DLD1 (cell line): ENCODE measurements around the gene PAK1IP1.
"Not testable (repeated sequence)": the region's sequence is repeated elsewhere in the genome, so short reads cannot be mapped to it uniquely, and the experiment has no call there.

Experiments
- in situ Hi-C: cut with HindIII; loops from 2 replicates; pipeline ENCODE4 v1.10.0; 2017; ENCODE audit warnings: low sequenced_read_pairs

Gene PAK1IP1

DNA sequence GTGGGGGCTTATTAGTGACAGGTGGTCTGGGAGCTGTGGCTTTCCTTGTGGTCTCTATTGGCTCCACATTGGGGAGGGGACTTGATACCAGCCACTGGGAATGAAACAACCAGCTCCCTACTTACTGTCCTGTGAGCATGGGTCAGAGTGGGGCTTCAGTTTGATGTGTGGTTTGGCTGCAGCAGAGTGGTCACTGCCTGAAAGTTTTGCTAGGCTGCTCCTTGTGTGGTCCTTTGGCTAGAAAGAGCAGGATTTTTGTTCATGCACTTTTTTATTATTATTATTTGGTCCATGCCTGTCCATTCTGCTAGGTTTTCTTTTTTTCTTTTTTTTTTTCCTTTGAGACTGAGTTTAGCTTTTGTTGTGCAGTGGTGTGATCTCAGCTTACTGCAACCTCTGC, 45.3 kb downstream of the PAK1IP1 start:
- in situ Hi-C loops: no loop called here

DNA sequence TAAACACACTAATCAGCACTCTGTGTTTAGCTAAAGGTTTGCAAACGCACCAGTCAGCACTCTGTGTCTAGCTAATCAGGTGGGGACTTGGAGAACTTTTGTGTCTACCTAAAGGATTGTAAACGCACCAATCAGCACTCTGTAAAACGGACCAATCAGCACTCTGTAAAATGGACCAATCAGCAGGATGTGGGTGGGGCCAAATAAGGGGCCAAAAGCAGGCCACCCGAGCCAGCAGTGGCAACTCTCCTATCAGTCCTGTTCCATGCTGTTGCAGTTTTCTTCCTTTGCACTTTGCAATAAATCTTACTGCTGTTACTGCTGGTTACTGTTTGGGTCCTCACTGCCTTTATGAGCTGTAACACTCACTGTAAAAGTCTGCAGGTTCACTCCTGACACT, 46.9 kb downstream of the PAK1IP1 start:
- in situ Hi-C loops: not testable (repeated sequence)

DNA sequence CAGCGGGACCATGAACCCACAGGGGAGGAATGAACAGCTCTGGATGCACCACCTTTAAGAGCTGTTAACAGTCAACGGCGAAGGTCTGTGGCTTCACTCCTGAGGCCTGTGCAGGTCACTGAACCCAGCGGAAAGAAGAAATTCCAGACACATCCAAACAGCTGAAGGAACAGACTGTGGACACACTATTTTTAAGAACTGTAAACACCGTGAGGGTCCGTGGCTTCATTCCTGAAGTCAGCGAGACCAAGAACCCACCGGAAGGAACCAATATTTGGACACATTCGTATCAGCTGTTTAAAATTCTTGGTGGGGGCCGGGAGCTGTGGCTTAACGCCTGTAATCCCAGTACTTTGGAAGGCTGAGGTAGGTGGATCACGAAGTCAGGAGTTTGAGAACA, 47.5 kb downstream of the PAK1IP1 start:
- in situ Hi-C loops: no loop called here

DNA sequence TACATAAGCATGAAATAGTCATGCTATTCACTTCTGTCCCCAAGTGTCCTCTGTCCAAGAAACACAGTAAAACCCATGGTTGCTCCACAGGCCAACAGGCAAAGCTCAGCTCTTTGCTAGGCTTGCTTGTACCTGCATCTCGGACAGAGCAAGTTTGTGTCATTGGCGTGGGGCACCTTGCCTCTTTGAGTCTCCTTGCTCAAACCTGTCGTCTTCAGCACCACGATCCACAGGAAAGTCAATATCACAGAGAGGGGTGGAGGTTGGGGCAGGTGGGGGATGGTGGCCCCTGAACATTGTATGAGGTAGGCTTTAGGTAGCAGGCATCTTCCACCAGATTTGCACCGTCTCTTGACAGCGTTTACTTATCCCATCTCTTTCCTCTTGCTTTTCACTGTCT, 48.7 kb downstream of the PAK1IP1 start:
- in situ Hi-C loops: no loop called here

DNA sequence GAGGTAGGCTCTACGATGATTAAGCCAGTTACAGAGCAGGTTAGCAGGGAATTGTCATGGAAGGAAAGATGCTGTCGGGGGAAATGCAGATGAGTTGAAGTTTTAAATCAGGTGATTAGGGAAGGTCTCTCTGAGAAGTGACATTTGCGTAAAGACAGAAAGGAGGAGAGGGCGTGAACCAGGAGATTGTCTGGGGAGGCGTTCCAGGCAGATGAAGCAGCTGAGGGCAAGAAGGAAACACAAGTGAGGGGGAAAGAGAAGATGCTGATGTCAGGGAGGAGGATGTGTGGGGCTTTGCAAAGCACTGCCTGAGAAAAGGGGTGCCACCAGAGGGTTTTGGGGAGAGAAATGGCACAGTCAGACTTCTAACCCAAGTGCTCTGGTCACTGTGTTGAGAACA, 50.3 kb downstream of the PAK1IP1 start:
- in situ Hi-C loops: no loop called here

DNA sequence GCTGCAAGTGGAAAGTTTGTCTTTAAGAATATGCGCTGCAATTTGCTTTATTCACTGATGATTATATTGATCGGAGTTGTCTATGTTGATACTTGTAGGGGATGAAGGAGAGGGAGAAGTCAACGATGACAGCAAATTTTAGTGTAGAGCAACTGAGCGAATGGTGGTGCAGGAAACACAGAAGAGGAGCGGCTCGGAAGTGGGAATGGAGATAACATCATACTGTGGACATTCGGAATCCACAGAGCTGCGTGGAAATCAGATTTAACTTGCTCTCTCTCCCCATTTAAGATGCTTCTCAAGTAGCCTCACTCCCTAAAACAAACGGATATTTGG, 52.1 kb downstream of the PAK1IP1 start:
- in situ Hi-C loops: no loop called here

DNA sequence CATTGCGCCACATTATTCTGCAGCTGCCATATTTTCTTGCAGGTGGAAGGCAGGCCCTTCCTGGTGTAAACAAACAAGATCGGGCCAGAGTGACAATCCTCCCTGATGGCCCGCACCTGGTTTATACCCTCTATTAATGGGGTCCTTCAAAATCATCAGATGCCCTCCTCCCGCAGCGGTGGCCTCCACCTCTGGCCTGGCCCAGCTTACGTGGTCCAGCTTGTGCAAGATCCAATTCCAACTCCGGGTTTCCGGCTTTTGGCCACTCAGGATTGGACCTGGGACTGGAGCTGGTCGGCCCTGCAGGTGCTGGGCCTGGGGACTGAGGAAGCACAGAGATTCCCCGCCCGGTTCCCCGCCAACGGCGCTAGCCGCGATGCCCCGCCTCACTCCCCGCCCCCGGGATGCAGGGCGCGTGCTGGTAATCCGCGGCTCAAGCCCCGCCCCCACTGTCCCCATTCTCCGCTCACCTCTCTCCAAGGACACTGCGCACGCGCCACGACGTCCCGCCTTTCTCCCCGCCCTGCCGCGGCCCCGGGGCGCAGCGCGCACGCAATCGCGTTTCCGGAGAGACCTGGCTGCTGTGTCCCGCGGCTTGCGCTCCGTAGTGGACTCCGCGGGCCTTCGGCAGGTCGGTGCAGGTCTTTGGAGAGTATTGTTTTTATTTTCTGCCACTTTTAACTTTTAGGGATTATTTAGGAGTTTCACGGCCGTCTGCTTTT, 52.6 kb downstream of the PAK1IP1 start, which contains the start of gene TMEM14B:
TMEM14B (plus strand) TSS at position 555 of the 722 bp plus-strand sequence. CDS start 1,441 bp downstream, outside the sequence.
- in situ Hi-C loops: no loop called here

DNA sequence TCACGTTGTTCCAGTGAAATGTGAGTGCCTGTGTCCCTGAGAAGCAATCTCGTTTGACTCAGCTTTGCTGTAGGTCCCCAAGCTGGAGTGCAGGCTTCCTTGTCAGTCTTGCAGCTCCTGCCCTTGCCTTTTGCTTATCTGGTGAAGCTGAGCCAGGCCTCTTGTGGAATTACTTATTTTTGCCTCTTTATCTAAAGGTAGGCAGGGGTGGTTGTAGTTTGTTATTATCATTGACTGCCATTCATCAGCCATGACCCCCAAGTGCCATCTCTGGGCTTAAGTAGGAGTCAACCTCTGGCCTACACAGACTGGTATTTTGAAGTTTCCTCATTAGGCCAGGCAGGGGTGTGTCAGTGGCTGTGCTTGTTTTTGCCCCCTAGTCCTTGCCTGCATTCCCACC, 55.0 kb downstream of the PAK1IP1 start:
- in situ Hi-C loops: no loop called here

DNA sequence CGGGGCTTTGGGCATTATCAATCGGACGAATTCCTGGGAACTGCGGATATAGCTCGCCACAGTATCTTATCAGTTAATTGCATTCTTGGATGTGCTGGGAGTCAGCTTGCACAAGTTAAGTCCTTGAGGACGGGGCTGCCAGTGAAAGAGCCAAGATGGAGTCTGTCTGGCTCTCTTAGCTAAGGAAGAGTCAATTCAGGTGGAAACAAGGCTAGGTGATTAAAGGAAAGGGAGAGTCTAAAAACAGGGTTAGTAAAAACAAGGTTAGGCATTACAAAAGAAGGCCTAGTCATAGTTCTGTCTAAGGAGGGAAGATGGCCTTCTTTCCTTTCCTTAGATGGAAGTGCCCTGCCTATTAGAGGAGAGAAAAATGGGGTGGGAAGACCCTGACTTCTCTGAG, 55.8 kb downstream of the PAK1IP1 start:
- in situ Hi-C loops: not testable (repeated sequence)

DNA sequence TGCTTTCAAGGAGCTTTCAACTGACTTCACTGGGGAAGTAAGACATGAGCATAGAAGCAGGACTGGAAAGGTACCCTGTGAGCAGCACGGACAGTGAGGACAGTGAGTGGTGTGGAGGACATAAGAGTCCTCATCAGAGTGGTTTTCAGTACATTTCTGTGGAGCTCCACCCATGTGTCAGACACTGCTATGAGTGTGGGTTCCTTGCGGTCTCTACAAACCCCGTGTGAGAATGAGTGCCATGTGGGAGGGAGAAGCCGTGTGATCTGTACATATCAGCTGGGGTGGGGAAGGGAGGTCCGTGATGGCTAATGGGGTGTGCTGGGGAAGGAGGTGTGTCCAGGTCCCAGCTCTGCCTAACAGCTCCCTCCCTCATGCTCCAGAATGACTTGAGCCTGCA, 57.0 kb downstream of the PAK1IP1 start:
- in situ Hi-C loops: not testable (repeated sequence)

DNA sequence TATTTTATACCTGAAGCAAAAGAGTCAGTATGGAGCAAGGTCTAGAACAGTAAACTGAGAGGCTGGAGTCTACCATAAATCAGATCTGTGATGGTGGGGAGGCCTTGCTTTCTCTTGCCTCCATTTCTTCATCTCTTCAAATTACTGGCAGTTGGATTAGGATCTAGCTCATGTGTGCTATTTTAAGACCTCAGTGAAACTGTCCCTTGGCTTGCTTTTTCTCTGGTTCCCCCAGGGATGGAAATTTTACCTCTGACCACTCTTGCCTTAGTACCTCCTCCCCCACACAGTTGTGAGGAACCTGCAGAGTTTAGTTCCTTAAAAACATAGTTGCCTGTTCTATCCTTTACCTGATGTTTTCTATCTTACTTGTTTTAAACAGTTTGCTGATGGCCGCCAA, 61.3 kb downstream of the PAK1IP1 start:
- in situ Hi-C loops: no loop called here
